Activated CD4-positive, CD25-positive, alpha-beta regulatory T cell treated with anti-CD3 and anti-CD28 coated beads, Interleukin-2, amount 50 U/mL, for 16 hours (primary cell): Measurements from ENCODE around the gene FLACC1.
"Not testable (repeated sequence)": the region's sequence is repeated elsewhere in the genome, so short reads cannot be mapped to it uniquely, and the experiment has no call there.

Experiments used
- DNase-seq: peaks from one replicate; pipeline ENCODE4 v3.0.0-alpha.2; 2020; ENCODE audit warnings: low read depth, low spot score

Gene FLACC1

DNA sequence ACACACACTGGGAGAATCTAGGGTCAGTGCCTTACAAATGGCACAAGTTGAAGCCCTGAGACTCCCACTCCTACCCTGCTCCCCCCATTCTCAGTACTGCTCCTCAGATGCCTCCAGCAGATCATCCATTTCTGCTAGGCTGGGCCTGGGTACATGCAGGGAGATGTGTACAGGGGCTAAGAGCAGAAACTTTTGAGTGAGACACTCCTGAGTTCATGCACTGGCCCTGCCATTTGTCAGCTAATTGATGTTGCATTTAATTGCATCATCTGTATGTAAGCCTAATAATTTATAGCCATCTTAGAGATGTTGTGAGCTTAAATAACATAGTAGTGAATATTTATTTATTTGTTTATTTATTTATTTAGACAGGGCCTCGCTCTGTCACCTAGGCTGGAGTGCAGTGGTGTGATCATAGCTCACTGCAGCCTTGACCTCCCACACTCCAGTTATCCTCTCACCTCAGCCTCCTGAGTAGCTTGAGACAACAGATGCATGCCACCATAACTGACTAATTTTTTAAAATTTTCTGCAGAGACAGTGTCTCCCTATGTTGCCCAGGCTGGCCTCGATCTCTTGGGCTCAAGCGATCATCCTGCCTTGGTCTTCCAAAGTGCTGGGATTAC, 101.6 kb downstream of the FLACC1 start:
- DNase-seq: no peak

DNA sequence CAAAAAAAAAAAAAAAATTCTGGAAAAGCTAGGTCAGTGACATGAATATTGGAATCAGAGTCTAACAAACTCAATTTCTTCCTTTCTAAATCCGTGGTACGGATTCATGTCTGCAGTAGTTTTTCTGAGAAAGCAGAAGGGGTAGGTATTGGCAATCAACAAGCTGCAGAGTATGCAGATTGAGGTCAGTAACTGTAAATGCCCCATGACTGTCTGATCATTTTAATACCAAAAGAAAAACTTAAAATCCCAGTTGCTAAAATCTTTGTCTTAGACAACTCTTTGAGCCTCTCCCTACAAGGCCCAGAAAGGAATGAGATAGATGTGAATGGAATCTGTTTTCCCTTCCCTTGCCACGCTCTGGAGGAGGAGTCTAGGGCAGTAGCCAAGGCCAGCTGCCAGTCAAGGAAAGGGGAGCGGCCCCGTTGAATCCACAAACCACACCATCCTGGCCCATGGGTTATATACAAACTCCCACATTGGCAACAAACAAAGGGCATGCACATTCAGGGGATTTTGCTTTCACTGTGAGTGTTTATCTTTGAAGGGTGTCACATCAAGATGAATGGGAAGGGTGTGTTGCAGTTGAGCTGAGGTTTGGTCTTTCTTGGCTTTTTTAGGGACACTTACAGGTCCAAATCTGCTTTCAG, 102.9 kb downstream of the FLACC1 start:
- no peak for DNase-seq

DNA sequence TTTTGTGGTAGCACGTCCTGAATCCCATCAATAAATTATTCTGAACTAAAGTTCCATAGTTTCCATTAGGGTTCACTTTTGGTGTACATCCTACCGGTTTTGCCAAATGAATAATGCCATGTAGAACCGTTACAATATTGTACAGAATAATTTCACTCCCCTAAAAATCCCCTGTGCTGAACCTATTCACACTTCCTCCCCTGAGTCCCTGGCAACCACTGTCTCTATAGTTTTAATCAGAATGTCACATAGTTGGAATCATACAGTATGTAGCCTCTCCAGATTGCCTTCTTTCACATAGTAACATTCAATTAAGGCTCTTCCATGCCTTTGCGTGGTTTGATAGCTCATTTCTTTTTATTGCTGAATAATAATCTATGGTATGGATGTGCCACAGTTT, 106.4 kb downstream of the FLACC1 start:
- DNase-seq: no peak

DNA sequence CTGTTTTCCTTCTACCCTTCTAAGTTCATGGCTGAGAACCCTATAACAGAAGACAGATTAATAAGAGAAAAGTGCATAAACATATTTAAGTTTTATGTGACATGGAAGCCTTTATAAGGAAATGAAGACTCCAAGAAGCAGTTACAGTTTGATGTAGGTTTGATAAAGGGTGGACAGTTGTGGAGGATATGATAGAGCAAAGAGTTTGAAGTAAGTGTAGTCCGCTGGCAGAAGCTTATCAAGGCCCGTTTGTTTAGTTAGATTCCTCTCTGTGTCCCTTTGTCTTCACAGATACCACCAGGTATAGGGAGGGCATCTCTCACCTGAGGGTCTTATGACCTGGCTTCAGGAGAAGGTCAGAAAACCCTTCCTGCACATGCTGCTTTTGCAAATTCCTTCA, 107.3 kb downstream of the FLACC1 start:
- DNase-seq: no peak

DNA sequence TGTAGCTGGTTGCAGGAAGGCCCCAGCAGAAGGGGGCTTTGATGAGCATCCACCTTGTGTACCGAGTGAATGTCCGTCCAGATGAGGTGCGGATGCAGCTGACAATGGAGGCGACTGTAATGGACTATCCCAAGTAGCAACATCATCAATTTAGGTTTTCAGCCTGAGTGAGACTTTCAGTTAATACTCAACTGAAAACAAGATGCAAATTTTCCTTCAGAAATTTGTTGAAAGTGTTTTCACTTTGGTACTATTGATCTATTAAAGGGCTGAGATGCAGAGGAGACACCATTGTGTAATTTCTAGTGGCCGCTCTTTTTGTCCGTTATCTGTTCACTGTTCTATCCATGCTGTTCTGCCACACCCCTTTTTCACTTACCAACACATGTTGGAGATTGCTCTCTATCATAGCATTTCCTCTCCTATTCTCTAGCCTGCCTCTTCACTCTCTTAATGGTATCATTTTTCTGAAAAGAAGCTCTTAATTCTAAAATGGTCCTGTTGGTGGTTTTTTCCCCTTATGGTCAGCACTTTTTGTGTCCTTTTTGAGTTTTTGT, 108.8 kb downstream of the FLACC1 start:
- DNase-seq: no peak

DNA sequence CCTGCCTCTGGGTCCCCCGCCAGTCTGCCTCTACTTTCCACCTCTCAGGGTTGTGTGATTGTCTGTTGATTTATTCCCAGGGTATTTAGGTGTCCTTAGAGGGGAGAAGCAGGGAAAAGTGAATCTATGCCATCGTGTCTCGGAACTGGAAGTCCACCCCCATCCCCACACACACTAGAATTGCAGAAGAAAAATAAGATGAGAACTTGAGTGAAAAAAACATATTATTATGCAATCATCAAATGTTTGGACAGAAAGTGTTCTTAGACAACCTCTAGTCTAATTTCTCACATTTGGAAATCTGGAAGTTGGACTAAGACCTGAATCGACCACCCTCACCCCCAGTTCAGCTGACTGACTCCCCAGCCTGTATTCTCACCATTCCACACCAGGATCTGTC, 110.9 kb downstream of the FLACC1 start:
- DNase-seq: no peak

DNA sequence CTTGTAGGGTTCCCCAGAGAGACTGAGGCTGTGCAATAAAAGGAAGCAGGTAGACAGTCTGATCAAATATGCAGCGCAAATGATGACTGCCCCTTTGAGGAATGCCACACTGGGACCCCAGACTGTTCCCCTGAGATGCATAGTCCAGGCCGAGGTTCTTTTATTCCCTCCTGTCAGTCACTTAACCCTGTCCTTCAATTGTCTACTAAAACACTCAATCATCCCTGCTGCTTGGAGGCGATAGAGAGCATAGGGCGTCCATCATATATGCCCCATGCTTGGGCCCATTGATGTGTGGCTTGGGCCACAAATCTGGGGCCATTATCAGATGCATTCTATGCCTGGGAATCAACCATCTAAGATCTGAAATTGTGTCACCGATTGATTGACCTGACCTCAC, 112.3 kb downstream of the FLACC1 start:
- DNase-seq: no peak

DNA sequence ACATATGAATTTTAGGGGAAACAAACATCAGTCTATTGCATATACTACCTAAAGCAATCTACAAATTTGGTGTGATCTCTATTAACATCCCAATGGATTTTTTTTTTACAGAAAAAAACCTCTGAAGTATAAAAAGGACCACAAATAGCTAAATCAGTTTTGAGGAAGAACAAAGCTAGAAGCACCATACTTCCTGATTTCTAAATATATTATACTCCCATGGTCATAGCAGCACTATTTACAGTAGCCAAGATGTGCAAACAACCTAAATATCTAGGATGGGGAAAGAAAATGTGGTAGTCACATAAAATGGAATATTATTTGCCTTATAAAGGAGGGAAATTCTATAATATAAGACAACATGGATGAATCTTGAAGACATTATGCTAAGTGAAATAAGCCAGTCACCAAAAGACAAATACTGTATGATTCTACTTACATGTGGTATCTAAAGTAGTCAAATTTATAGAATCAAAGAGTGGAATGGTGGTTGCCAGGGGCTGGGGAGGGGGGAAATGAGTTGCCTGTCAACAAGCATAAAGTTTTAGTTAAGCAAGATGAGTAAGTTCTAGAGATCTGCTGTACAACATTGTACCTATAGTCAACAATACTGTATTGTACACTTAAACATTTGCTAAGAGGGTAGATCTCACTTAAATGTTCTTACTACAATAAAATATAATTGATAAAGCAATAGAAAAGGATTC, 114.4 kb downstream of the FLACC1 start:
- DNase-seq: no peak

DNA sequence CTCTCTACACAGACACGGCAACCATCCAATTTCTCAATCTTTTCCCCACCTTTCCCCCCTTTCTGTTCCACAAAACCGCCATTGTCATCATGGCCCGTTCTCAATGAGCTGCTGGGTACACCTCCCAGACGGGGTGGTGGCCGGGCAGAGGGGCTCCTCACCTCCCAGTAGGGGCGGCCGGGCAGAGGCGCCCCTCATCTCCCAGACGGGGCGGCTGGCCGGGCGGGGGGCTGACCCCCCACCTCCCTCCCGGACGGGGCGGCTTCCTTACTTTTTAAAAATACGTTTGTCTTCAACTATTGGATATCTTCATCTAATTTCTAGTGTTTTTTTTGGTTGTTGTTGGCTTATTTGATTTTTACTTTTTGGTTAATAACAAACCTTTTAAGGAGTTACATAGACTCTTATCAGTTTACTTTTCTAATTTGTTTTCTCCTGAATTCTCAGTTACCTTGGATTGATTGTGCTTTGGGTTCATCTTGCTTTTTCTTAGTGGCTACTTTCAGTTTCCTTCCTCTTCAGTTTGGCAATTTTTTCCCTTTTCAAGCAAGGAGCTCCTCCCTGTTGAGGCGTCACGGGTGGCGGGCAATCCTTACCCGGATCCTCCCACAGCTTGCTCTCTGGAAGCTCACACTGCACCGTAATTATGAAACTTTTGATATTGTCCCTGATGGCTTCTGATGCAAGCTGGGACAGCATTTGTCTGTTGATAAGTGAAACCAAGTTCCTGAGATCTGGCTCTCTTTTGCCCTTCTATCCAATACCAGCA, 117.8 kb downstream of the FLACC1 start:
- DNase-seq: not testable (repeated sequence)
